Measurements from ENCODE around the gene PRKN. TPM values are rescaled to one million over a fixed set of nuclear protein-coding genes. Genes with fewer than 3 reads are reported as not detected.

PRKN gene
- total RNA-seq, 1 donor from 2014 or later = 25.5 TPM

DNA sequence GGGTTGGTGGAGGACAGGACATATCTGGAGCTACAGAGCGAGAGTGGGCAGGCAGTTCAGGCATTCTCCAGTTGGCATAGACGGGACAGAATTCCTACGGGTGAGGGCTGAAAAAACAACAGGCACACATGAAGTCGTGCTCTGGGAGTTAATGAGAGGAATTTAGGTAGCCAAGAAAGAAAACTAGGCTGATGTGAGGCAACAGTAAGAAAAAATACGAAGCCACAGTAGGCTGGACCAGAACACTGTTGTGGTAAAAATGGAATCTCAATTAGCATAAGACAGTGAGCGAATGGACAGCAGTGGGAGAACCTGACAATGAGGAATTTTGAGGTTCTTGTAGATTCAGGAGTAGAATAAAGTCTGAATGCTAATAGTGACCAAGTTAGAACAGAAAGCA, 965.6 kb downstream of the PRKN start:
- Histone ChIP-seq H3K4me1 (no peaks in the 10 kb centered on the region), H3K27me3 (ENCODE audit: low read depth) (no peaks in the 10 kb centered on the region), H3K36me3 (no peaks in the 10 kb centered on the region), H3K4me3 (no peak overlapping the region), H3K27ac (replicated peaks) (no peak overlapping the region), H3K9me3 (replicated peaks) (no peaks in the 10 kb centered on the region)
- TF ChIP-seq, protein P1, sequence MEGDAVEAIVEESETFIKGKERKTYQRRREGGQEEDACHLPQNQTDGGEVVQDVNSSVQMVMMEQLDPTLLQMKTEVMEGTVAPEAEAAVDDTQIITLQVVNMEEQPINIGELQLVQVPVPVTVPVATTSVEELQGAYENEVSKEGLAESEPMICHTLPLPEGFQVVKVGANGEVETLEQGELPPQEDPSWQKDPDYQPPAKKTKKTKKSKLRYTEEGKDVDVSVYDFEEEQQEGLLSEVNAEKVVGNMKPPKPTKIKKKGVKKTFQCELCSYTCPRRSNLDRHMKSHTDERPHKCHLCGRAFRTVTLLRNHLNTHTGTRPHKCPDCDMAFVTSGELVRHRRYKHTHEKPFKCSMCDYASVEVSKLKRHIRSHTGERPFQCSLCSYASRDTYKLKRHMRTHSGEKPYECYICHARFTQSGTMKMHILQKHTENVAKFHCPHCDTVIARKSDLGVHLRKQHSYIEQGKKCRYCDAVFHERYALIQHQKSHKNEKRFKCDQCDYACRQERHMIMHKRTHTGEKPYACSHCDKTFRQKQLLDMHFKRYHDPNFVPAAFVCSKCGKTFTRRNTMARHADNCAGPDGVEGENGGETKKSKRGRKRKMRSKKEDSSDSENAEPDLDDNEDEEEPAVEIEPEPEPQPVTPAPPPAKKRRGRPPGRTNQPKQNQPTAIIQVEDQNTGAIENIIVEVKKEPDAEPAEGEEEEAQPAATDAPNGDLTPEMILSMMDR (IDR thresholded peaks at IDR 0.05; ENCODE audit: borderline replicate concordance) = no peak
- no peak for DNase-seq
- intact Hi-C loops (cut with micrococcal nuclease) = no loop called here

GRCh38 chr6:161755080-161755479, 972.5 kb downstream of the PRKN start:
- H3K4me3 ChIP-seq = no peak overlapping the region
- H3K9me3 ChIP-seq (replicated peaks) = no peaks in the 10 kb centered on the region
- intact Hi-C loops (cut with micrococcal nuclease) = no loop called here
- no peaks in the 10 kb centered on the region for H3K36me3 ChIP-seq
- H3K27ac ChIP-seq (replicated peaks) = no peak overlapping the region
- TF ChIP-seq, protein P1 (IDR thresholded peaks at IDR 0.05; ENCODE audit: borderline replicate concordance) = no peak
- DNase-seq = no peak
- H3K27me3 ChIP-seq (ENCODE audit: low read depth) = no peaks in the 10 kb centered on the region
- H3K4me1 ChIP-seq = no peaks in the 10 kb centered on the region

DNA sequence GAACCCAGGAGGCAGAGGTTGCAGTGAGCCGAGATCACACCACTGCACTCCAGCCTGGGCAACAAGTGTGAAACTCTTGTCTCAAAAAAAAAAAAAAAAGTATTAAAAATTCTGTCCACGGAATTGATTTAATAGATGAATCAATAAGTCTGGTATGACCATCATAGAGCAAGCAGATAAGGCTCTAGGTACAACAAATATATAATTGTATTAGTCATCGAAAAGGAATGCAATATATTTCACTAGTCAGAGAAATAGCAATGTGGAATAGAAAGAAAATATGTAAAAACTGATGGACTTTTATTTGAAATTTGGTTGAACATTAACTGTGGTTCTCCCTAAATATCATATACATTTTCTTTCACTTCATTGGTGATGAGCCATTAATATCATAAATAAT, 976.9 kb downstream of the PRKN start:
- Histone ChIP-seq H3K4me1 (no peaks in the 10 kb centered on the region), H3K9me3 (replicated peaks) (no peaks in the 10 kb centered on the region), H3K27me3 (ENCODE audit: low read depth) (no peaks in the 10 kb centered on the region), H3K36me3 (no peaks in the 10 kb centered on the region), H3K4me3 (no peak overlapping the region), H3K27ac (replicated peaks) (no peak overlapping the region)
- intact Hi-C loops (cut with micrococcal nuclease) = no loop called here
- TF ChIP-seq, protein P1 (IDR thresholded peaks at IDR 0.05; ENCODE audit: borderline replicate concordance) = no peak
- no peak for DNase-seq

DNA sequence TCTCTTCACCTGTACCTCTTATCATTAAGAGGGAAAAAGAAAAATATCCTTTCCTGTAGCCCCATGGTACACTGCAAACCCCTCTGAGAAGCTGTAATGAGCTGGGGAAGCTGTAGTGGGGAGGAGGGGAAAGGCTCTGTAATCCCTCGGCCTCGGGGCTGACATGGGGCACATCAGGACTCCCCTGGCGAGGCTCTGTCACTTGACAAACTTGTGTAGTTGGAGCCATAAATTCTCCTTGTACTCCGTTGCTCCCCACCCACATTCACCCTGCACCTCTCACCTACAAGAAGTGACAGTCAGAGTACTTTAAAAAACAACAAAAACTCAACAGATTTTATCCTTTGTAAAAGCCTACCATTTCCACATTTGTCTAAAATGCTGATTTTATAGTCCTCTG, 978.0 kb downstream of the PRKN start:
- intact Hi-C loops (cut with micrococcal nuclease) = no loop called here
- Histone ChIP-seq H3K27me3 (ENCODE audit: low read depth) (no peaks in the 10 kb centered on the region), H3K4me3 (no peak overlapping the region), H3K36me3 (no peaks in the 10 kb centered on the region), H3K9me3 (replicated peaks) (no peaks in the 10 kb centered on the region), H3K4me1 (no peaks in the 10 kb centered on the region), H3K27ac (replicated peaks) (no peak overlapping the region)
- DNase-seq = no peak
- TF ChIP-seq, protein P1 (IDR thresholded peaks at IDR 0.05; ENCODE audit: borderline replicate concordance) = no peak

GRCh38 chr6:161748535-161749416, 978.8 kb downstream of the PRKN start:
- Histone ChIP-seq H3K4me1 (no peaks in the 10 kb centered on the region), H3K9me3 (replicated peaks) (no peaks in the 10 kb centered on the region), H3K4me3 (no peak overlapping the region), H3K27ac (replicated peaks) (no peak overlapping the region), H3K27me3 (ENCODE audit: low read depth) (no peaks in the 10 kb centered on the region), H3K36me3 (no peaks in the 10 kb centered on the region)
- intact Hi-C loops (cut with micrococcal nuclease) = no loop called here
- TF ChIP-seq, protein P1 (IDR thresholded peaks at IDR 0.05; ENCODE audit: borderline replicate concordance) = peak; percentile 59
- peak; percentile 29 for DNase-seq
